ENCODE measurements around the gene ARHGAP45.

ARHGAP45 gene

GRCh38 chr19:1119475-1120217 is 52.7 kb downstream of the ARHGAP45 start:
- H3K36me3 ChIP-seq (replicated peaks; ENCODE audit: low read depth, low read length), result peaks cover 70% of the 10 kb centered on the region
- H3K4me2 ChIP-seq (ENCODE audit: low read length), result no peak overlapping the region
- H3K27me3 ChIP-seq (ENCODE audit: low read depth, low read length), result no peaks in the 10 kb centered on the region
- H2AFZ ChIP-seq (ENCODE audit: low read depth, low read length), result no peak overlapping the region
- H3K4me1 ChIP-seq (ENCODE audit: low read length), result no peaks in the 10 kb centered on the region
- no peak overlapping the region for H3K4me3 ChIP-seq (ENCODE audit: low read length)
- no peaks in the 10 kb centered on the region for H3K9me3 ChIP-seq (ENCODE audit: insufficient read depth, low read length)
- H3K27ac ChIP-seq (ENCODE audit: low read length), result no peak overlapping the region
- no peak overlapping the region for H3K9ac ChIP-seq (ENCODE audit: low read length)
- 0 out of 2 replicates have a peak, but pooled peaks cover 7% of the 10 kb centered on the region for H4K20me1 ChIP-seq (ENCODE audit: insufficient read depth, low read length)
- H3K79me2 ChIP-seq (ENCODE audit: low read length), result no peaks in the 10 kb centered on the region
- TF ChIP-seq CTCF (IDR thresholded peaks at IDR 0.05; ENCODE audit: low read depth, low read length) (no peak), EZH2phosphoT487 (IDR thresholded peaks at IDR 0.05; ENCODE audit: low read depth) (no peak)

GRCh38 chr19:1121395-1121794 is 54.4 kb downstream of the ARHGAP45 start:
- Histone ChIP-seq H3K9me3 (ENCODE audit: insufficient read depth, low read length) (no peaks in the 10 kb centered on the region), H3K9ac (ENCODE audit: low read length) (no peak overlapping the region), H4K20me1 (ENCODE audit: insufficient read depth, low read length) (0 out of 2 replicates have a peak, but pooled peaks cover 7% of the 10 kb centered on the region), H2AFZ (ENCODE audit: low read depth, low read length) (no peak overlapping the region), H3K79me2 (ENCODE audit: low read length) (no peaks in the 10 kb centered on the region), H3K4me3 (ENCODE audit: low read length) (no peak overlapping the region), H3K4me1 (ENCODE audit: low read length) (no peaks in the 10 kb centered on the region), H3K27me3 (ENCODE audit: low read depth, low read length) (no peaks in the 10 kb centered on the region), H3K27ac (ENCODE audit: low read length) (no peak overlapping the region), H3K4me2 (ENCODE audit: low read length) (no peak overlapping the region), H3K36me3 (replicated peaks; ENCODE audit: low read depth, low read length) (peaks cover 68% of the 10 kb centered on the region)
- TF ChIP-seq CTCF (IDR thresholded peaks at IDR 0.05; ENCODE audit: low read depth, low read length), result no peak
- no peak for TF ChIP-seq EZH2phosphoT487 (IDR thresholded peaks at IDR 0.05; ENCODE audit: low read depth)

- H3K27ac ChIP-seq (ENCODE audit: low read length), result no peak overlapping the region
- 0 out of 2 replicates have a peak, but pooled peaks cover 7% of the 10 kb centered on the region for H4K20me1 ChIP-seq (ENCODE audit: insufficient read depth, low read length)
- TF ChIP-seq CTCF (IDR thresholded peaks at IDR 0.05; ENCODE audit: low read depth, low read length), result no peak
- TF ChIP-seq EZH2phosphoT487 (IDR thresholded peaks at IDR 0.05; ENCODE audit: low read depth), result no peak
- H3K27me3 ChIP-seq (ENCODE audit: low read depth, low read length), result no peaks in the 10 kb centered on the region
- peaks cover 63% of the 10 kb centered on the region for H3K36me3 ChIP-seq (replicated peaks; ENCODE audit: low read depth, low read length)
- H3K79me2 ChIP-seq (ENCODE audit: low read length), result no peaks in the 10 kb centered on the region
- H3K9me3 ChIP-seq (ENCODE audit: insufficient read depth, low read length), result no peaks in the 10 kb centered on the region
- no peak overlapping the region for H3K9ac ChIP-seq (ENCODE audit: low read length)
- no peaks in the 10 kb centered on the region for H3K4me1 ChIP-seq (ENCODE audit: low read length)
- H2AFZ ChIP-seq (ENCODE audit: low read depth, low read length), result no peak overlapping the region
- H3K4me2 ChIP-seq (ENCODE audit: low read length), result no peak overlapping the region
- H3K4me3 ChIP-seq (ENCODE audit: low read length), result no peak overlapping the region
Measured at GRCh38 chr19:1122021-1122971, 55.3 kb downstream of the ARHGAP45 start.

- H3K36me3 ChIP-seq (replicated peaks; ENCODE audit: low read depth, low read length), result peaks cover 62% of the 10 kb centered on the region
- H3K27me3 ChIP-seq (ENCODE audit: low read depth, low read length), result no peaks in the 10 kb centered on the region
- no peak overlapping the region for H3K4me2 ChIP-seq (ENCODE audit: low read length)
- TF ChIP-seq CTCF (IDR thresholded peaks at IDR 0.05; ENCODE audit: low read depth, low read length) (no peak), EZH2phosphoT487 (IDR thresholded peaks at IDR 0.05; ENCODE audit: low read depth) (no peak)
- no peak overlapping the region for H3K9ac ChIP-seq (ENCODE audit: low read length)
- H4K20me1 ChIP-seq (ENCODE audit: insufficient read depth, low read length), result 0 out of 2 replicates have a peak, but pooled peaks cover 7% of the 10 kb centered on the region
- H3K4me1 ChIP-seq (ENCODE audit: low read length), result no peaks in the 10 kb centered on the region
- H3K79me2 ChIP-seq (ENCODE audit: low read length), result no peaks in the 10 kb centered on the region
- no peak overlapping the region for H3K4me3 ChIP-seq (ENCODE audit: low read length)
- H3K9me3 ChIP-seq (ENCODE audit: insufficient read depth, low read length), result no peaks in the 10 kb centered on the region
- H3K27ac ChIP-seq (ENCODE audit: low read length), result no peak overlapping the region
- no peak overlapping the region for H2AFZ ChIP-seq (ENCODE audit: low read depth, low read length)
Measured at GRCh38 chr19:1122972-1123363, 56.0 kb downstream of the ARHGAP45 start.
